ENCODE measurements around the gene NCCRP1. TPM values are rescaled to one million over a fixed set of nuclear protein-coding genes. Genes with fewer than 3 reads are reported as not detected.

NCCRP1 gene
- total RNA-seq, 1 experiment from 2014 or later: not detected

DNA sequence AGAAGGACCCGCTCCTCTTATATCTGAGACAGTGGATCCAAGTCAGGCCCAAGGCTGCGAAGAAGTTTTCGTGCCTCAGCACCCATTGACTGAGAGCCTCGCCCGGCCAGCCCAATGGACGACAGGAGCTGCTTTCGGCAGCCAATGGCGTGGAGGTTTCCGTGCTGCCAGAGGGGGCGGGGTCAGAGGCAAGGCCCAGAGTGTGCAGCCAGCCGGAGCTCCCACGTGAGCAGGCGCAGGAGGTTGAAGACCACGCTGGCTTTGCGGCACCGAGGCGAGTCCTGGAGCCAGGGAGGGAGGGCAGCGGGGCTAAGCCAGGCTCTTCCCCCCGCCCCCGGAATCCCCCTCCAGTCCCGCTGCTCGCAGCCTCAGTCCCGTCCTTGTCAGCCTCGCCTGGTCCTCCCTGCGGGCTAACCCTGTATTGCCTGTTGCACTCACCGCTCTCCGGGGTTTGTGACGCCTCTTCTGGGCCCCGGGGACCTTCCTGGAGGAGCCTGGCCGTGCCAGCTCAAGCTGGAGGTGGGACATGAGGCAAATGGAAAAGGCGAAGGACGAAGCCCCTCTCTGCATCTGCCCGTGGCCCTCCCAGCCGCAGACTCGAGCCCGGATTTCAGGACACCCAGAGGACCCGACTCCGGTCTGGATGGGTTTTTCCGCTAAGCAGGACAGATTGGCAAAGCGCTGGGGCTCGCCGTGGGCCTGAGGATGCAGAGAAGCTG is 50.3 kb downstream of the NCCRP1 start:
- DNase-seq (ENCODE audit: low spot score): no peak

DNA sequence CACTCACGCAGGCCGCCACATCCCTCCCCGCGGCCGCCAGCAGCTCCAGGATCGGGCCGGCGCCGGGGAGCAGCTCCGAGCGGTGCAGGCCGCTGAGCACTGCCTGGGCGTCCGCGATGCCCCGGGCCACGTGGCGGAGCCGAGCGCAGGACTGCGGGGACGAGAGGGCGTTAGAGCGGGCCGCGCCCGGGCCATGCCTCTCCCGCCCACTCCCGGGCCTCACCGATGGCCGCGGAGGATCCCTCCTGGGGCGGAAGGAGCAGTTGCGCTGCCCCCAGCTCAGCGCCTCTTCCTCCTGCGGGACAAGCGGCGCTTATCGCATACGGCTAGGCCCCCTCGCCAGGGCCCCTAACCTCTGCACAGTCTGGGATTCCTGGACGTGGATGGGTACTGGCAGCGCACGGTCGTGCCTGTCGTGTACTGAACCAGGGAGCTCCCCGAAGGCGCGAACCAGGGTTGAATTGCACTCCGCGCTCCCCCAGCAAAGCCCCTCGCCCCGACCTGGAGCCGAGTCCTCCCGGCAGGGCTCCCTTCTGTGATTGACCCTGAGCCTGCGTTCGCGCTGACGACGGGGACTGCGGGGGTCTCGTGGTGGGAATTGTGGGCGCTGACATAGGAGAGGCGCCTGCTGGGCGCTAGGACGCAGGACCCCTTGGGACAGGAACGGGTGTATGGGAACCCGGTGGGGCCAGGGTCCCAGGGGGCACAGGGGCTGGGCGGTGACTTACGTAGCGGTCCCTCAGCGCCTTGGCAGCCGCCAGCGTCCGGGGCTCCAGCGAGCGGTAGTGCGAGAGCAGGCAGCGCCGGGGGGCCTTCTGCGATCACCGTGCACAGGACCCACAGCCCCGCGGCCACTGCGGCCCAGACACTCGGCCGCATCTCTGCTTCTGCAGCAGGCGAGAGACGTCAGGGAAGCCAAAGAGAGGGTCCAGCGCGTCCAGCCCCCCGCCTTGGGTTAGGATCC is 51.2 kb downstream of the NCCRP1 start:
- no peak for DNase-seq (ENCODE audit: low spot score)

DNA sequence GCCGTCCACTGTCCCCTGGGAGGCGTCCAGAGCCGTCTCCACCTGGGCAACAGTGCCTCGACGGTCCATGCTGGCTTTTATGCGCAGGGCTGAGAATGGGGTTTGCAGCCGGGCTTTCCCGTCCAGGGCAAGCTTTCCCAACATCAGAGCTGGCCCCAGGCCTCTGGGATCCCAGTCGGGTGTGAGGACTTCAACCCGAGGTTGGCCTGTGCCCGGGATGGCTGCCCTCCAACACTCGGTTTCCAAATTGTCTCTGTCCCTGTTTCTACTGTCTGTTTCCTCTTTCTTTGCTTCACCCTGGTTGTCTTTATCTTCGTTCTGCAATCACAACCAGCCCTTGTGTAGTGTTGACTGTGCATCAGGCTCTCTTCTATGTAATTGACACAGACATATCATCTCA is 52.0 kb downstream of the NCCRP1 start, which contains the start of gene IFNL4:
Gene IFNL4, minus strand, starts transcription at position 51 of the 400 bp plus-strand sequence.
- no peak for DNase-seq (ENCODE audit: low spot score)

DNA sequence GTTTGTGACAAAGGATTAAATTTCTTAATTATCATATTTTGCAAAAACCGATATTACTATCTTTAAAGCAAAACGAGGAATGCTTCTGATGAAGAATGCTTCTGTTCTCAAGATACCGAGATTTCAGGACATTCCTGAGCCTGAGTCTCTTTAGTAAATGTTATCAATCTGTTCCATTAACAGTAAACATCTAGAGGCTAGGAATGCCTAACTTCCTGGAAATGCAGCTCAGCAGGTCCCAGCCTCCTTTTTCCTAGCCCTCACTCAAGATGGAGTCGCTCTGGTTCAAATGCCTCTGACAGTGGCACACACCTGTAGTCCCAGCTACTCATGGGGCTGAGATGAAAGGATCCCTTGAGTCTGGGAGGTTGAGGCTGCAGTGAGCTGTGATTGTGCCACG is 54.3 kb downstream of the NCCRP1 start:
- DNase-seq (ENCODE audit: low spot score): no peak

Other genes starting within 250 kb of the NCCRP1 start
- gene FBXO17, start 221.2 kb upstream of the NCCRP1 start, total RNA-seq (2014; rRNA removed; shearing (Covaris generic)): 35.6 and 46.6 TPM in 2 replicates
- gene FBXO27, start 164.4 kb upstream of the NCCRP1 start, total RNA-seq (2014; rRNA removed; shearing (Covaris generic)): 2.2 and 4.5 TPM in 2 replicates
- gene ACP7, start 112.6 kb upstream of the NCCRP1 start, total RNA-seq (2014; rRNA removed; shearing (Covaris generic)): not detected in 2 replicates
- 10.6 and 13.2 TPM in 2 replicates for gene PAK4, start 71.2 kb upstream of the NCCRP1 start, total RNA-seq (2014; rRNA removed; shearing (Covaris generic))
- not detected in 2 replicates for gene SYCN, start 7.3 kb downstream of the NCCRP1 start, total RNA-seq (2014; rRNA removed; shearing (Covaris generic))
- not detected in 2 replicates for gene IFNL3, start 48.0 kb downstream of the NCCRP1 start, total RNA-seq (2014; rRNA removed; shearing (Covaris generic))
- not detected in 2 replicates for gene IFNL4, start 51.9 kb downstream of the NCCRP1 start, total RNA-seq (2014; rRNA removed; shearing (Covaris generic))
- gene IFNL2, start 71.4 kb downstream of the NCCRP1 start, total RNA-seq (2014; rRNA removed; shearing (Covaris generic)): not detected in 2 replicates
- gene IFNL1, start 99.4 kb downstream of the NCCRP1 start, total RNA-seq (2014; rRNA removed; shearing (Covaris generic)): not detected in 2 replicates
- 0.68 and 0.72 TPM in 2 replicates for gene LRFN1, start 123.9 kb downstream of the NCCRP1 start, total RNA-seq (2014; rRNA removed; shearing (Covaris generic))
- gene GMFG, start 139.1 kb downstream of the NCCRP1 start, total RNA-seq (2014; rRNA removed; shearing (Covaris generic)): 13.3 and 14.1 TPM in 2 replicates
- 33.9 and 35.3 TPM in 2 replicates for gene SAMD4B, start 145.5 kb downstream of the NCCRP1 start, total RNA-seq (2014; rRNA removed; shearing (Covaris generic))
- gene PAF1, start 194.1 kb downstream of the NCCRP1 start, total RNA-seq (2014; rRNA removed; shearing (Covaris generic)): 40.8 and 62.0 TPM in 2 replicates
- 26.7 and 58.5 TPM in 2 replicates for gene MED29, start 194.4 kb downstream of the NCCRP1 start, total RNA-seq (2014; rRNA removed; shearing (Covaris generic))
- 4.0 and 5.7 TPM in 2 replicates for gene ZFP36, start 209.9 kb downstream of the NCCRP1 start, total RNA-seq (2014; rRNA removed; shearing (Covaris generic))
- 5.3 and 7.1 TPM in 2 replicates for gene PLEKHG2, start 215.7 kb downstream of the NCCRP1 start, total RNA-seq (2014; rRNA removed; shearing (Covaris generic))
- 8.0 and 83.0 TPM in 2 replicates for gene RPS16, start 239.0 kb downstream of the NCCRP1 start, total RNA-seq (2014; rRNA removed; shearing (Covaris generic))
- gene SUPT5H, start 248.6 kb downstream of the NCCRP1 start, total RNA-seq (2014; rRNA removed; shearing (Covaris generic)): 70.1 and 75.0 TPM in 2 replicates